HEK293 (cell line): ENCODE measurements around the gene NUCB1.
"Not testable (repeated sequence)": the region's sequence is repeated elsewhere in the genome, so short reads cannot be mapped to it uniquely, and the experiment has no call there.

ENCODE experiments used
- CTCF ChIA-PET: fragments of 350-600 bp; formaldehyde crosslinking; extraction: SDS; loops from one replicate; lab custom pipeline; 2021; ENCODE audit warnings: antibody characterized with exemption; lab: Yijun Ruan, JAX
- POLR2A ChIA-PET: fragments of 300-600 bp; formaldehyde crosslinking; extraction: SDS; loops from one replicate; lab custom pipeline; 2020; ENCODE audit warnings: antibody characterized with exemption, inconsistent platforms; lab: Yijun Ruan, JAX
- H3K27ac ChIP-seq: fragments of 200-500 bp; sonication (Bioruptor generic); 2 replicates; pipeline ENCODE4 v1.5.1; 2014; ENCODE audit warnings: low read depth, low read length, control low read depth, inconsistent platforms; ENCODE audit errors: extremely low read depth
- H3K36me3 ChIP-seq, 2 experiments: fragments of 200-500 bp in 1 of 2; sonication (Bioruptor generic) in 1 of 2; 1 replicate in 1 of 2; 2 replicates in 1 of 2; pipeline ENCODE4 v1.5.1; 2014 to 2017; ENCODE audit warnings: inconsistent platforms in 2 of 2, low read length in 2 of 2; ENCODE audit not compliant: control insufficient read depth in 2 of 2, insufficient read depth in 1 of 2
- H3K4me1 ChIP-seq: fragments of 200-500 bp; sonication (Bioruptor generic); 2 replicates; pipeline ENCODE4 v1.5.1; 2014; ENCODE audit warnings: mild to moderate bottlenecking, low read length, inconsistent platforms; ENCODE audit not compliant: control insufficient read depth, insufficient read depth
- H3K4me3 ChIP-seq: 2 replicates; pipeline ENCODE4 v1.5.1; 2011; ENCODE audit warnings: low read depth, mild to moderate bottlenecking, control low read depth, low read length, moderate library complexity
- H3K9me3 ChIP-seq: fragments of 200-500 bp; sonication (Bioruptor generic); 2 replicates; pipeline ENCODE4 v1.5.1; 2014; ENCODE audit warnings: low read depth, low read length, inconsistent platforms; ENCODE audit not compliant: control insufficient read depth, insufficient read depth
- EGR2 ChIP-seq: fragments of 450-650 bp; formaldehyde crosslinking; IDR thresholded peaks from 2 replicates; pipeline ENCODE4 v1.5.1; 2016; ENCODE audit warnings: low read depth, missing biosample characterization, missing genetic modification characterization
- KLF9 ChIP-seq: fragments of 450-650 bp; formaldehyde crosslinking; IDR thresholded peaks from 2 replicates; pipeline ENCODE4 v1.5.1; 2016; ENCODE audit warnings: missing biosample characterization, missing genetic modification characterization, low read depth
- PRDM4 ChIP-seq: fragments of 450-650 bp; formaldehyde crosslinking; IDR thresholded peaks from 2 replicates; pipeline ENCODE4 v1.5.1; 2017; ENCODE audit warnings: missing biosample characterization, missing genetic modification characterization
- ZFHX2 ChIP-seq: fragments of 450-650 bp; formaldehyde crosslinking; conservative IDR thresholded peaks from 2 replicates; pipeline ENCODE4 v1.5.1; 2016; ENCODE audit warnings: missing biosample characterization, missing genetic modification characterization
- ZNF121 ChIP-seq: fragments of 450-650 bp; formaldehyde crosslinking; IDR thresholded peaks from 2 replicates; pipeline ENCODE4 v1.5.1; 2016; ENCODE audit warnings: missing biosample characterization, missing genetic modification characterization
- ZNF223 ChIP-seq: fragments of 450-650 bp; formaldehyde crosslinking; IDR thresholded peaks from 2 replicates; pipeline ENCODE4 v1.5.1; 2016; ENCODE audit warnings: missing biosample characterization, missing genetic modification characterization
- ZNF311 ChIP-seq: fragments of 450-650 bp; formaldehyde crosslinking; IDR thresholded peaks from 2 replicates; pipeline ENCODE4 v1.5.1; 2017; ENCODE audit warnings: missing biosample characterization, missing genetic modification characterization, borderline replicate concordance
- ZNF366 ChIP-seq: fragments of 450-650 bp; formaldehyde crosslinking; conservative IDR thresholded peaks from 2 replicates; pipeline ENCODE4 v1.5.1; 2016; ENCODE audit warnings: missing biosample characterization, missing genetic modification characterization
- ZNF433 ChIP-seq: fragments of 450-650 bp; formaldehyde crosslinking; IDR thresholded peaks from 2 replicates; pipeline ENCODE4 v1.5.1; 2016; ENCODE audit warnings: missing biosample characterization, missing genetic modification characterization, low read depth
- ZNF48 ChIP-seq: fragments of 450-650 bp; formaldehyde crosslinking; IDR thresholded peaks from 2 replicates; pipeline ENCODE4 v1.5.1; 2016; ENCODE audit warnings: missing biosample characterization, missing genetic modification characterization
- ZNF521 ChIP-seq: fragments of 450-650 bp; formaldehyde crosslinking; IDR thresholded peaks from 2 replicates; pipeline ENCODE4 v1.5.1; 2017; ENCODE audit warnings: missing biosample characterization, mild to moderate bottlenecking, missing genetic modification characterization
- ZNF560 ChIP-seq: fragments of 450-650 bp; formaldehyde crosslinking; IDR thresholded peaks from 2 replicates; pipeline ENCODE4 v1.5.1; 2017; ENCODE audit warnings: missing biosample characterization, missing genetic modification characterization, borderline replicate concordance
- ZNF792 ChIP-seq: fragments of 450-650 bp; formaldehyde crosslinking; IDR thresholded peaks from 2 replicates; pipeline ENCODE4 v1.5.1; 2016; ENCODE audit warnings: missing biosample characterization, missing genetic modification characterization
- ZSCAN23 ChIP-seq: fragments of 450-650 bp; formaldehyde crosslinking; IDR thresholded peaks from 2 replicates; pipeline ENCODE4 v1.5.1; 2016; ENCODE audit warnings: missing biosample characterization, missing genetic modification characterization
- TF ChIP-seq, protein P1 (sequence below): fragments of 450-650 bp; formaldehyde crosslinking; IDR thresholded peaks from 2 replicates; pipeline ENCODE4 v1.5.1; 2016; ENCODE audit warnings: missing biosample characterization, missing genetic modification characterization
- TF ChIP-seq, protein P2 (sequence below): fragments of 450-650 bp; formaldehyde crosslinking; IDR thresholded peaks from 2 replicates; pipeline ENCODE4 v1.5.1; 2017; ENCODE audit warnings: missing biosample characterization, missing genetic modification characterization

The NUCB1 gene

DNA sequence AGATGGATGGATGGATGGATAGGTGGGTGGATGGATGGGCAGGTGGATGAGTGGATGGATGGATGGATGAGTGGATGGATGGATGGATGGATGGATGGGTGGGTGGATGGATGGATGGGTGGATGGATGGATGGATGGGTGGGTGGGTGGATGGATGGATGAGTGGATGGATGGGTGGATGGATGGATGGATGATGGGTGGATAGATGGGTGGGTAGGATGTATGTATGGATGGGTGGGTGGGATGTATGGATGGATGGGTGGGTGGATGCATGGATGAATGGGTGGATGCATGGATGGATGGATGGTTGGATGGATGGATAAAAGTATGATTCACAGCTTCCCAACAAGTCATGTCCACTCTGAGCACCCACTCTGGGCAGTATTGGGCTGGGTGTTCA is 3.7 kb downstream of the NUCB1 start:
- H3K27ac ChIP-seq, H3K4me3 ChIP-seq, H3K4me1 ChIP-seq, CTCF ChIA-PET, H3K9me3 ChIP-seq: not testable (repeated sequence)
- peak; percentile 53; the same call in 1 of the 2 replicates for TF ChIP-seq EGR2 (tag by site-specific recombination)
- TF ChIP-seq ZNF366 (tag by site-specific recombination): peak; percentile 91
- peak; percentile 24; the same call in 1 of the 2 replicates for TF ChIP-seq ZFHX2
- peaks cover 25 to 34% of the 10 kb centered on the region in 2 experiments; a peak in 2 of 3 replicates for H3K36me3 ChIP-seq
- POLR2A ChIA-PET: interaction anchor here (1.1 kb wide), 1 partner anchor 13 kb away, joined by 3 read pairs; no protein-coding TSS in a partner anchor

DNA sequence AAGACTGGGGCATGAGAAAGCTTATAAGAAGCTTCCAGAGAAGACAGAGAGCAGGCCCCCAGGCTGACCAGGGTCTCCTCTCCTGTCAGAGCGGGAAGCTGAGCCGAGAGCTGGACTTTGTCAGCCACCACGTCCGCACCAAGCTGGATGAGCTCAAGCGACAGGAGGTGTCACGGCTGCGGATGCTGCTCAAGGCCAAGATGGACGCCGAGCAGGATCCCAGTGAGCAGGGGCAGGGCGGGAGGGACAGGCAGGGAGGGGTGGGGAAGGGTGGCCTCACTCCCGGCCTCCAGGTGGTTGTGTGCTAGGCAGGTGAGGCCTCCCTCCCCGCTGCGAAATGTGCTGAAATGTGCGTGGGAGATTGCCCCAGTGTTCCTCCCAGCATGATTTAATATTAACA is 5.6 kb downstream of the NUCB1 start:
- H3K27ac ChIP-seq: no peak overlapping the region
- POLR2A ChIA-PET: no interaction called here
- peaks cover 40 to 46% of the 10 kb centered on the region in 2 experiments; a peak in 2 of 3 replicates for H3K36me3 ChIP-seq
- TF ChIP-seq PRDM4 (tag by site-specific recombination) (no peak), ZNF792 (no peak), ZSCAN23 (tag by site-specific recombination) (no peak), ZNF311 (tag by site-specific recombination) (no peak), KLF9 (no peak), ZNF48 (tag by site-specific recombination) (no peak), ZNF433 (tag by site-specific recombination) (no peak)
- TF ChIP-seq, protein P1, sequence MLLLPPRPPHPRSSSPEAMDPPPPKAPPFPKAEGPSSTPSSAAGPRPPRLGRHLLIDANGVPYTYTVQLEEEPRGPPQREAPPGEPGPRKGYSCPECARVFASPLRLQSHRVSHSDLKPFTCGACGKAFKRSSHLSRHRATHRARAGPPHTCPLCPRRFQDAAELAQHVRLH (tag by site-specific recombination): no peak
- TF ChIP-seq, all 188 proteins: peak for 0
- Histone ChIP-seq H3K9me3 (no peaks in the 10 kb centered on the region), H3K4me3 (no peak overlapping the region), H3K4me1 (no peaks in the 10 kb centered on the region)
- CTCF ChIA-PET: interaction anchor here (0.5 kb wide), 1 partner anchor 14 kb away, joined by 3 read pairs; no protein-coding TSS in a partner anchor

DNA sequence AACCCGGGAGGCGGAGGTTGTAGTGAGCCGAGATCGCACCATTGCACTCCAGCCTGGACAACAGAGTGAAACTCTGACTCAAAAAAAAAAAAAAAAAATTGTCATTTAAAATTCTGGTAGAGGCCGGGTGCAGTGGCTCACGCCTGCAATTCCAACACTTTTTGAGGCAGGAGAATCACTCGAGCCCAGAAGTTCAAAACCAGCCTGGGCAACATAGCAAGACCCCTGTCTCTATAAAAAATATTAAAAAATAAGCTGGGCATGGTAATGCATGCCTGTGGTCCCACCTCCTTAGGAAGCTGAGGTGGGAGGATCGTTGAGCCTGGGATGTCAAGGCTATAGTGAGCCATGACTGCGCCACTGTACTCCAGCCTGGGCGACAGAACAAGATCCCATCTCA is 6.2 kb downstream of the NUCB1 start:
- Histone ChIP-seq H3K27ac (no peak overlapping the region), H3K9me3 (no peaks in the 10 kb centered on the region), H3K4me3 (no peak overlapping the region), H3K4me1 (no peaks in the 10 kb centered on the region), H3K36me3 (peaks cover 45 to 52% of the 10 kb centered on the region in 2 experiments; a peak in 2 of 3 replicates)
- no peak for TF ChIP-seq ZNF223 (tag by site-specific recombination)
- TF ChIP-seq ZNF121 (tag by site-specific recombination): peak; percentile 70; the same call in 1 of the 2 replicates
- POLR2A ChIA-PET: interaction anchor here (0.7 kb wide), 1 partner anchor 35 kb away, joined by 4 read pairs; no protein-coding TSS in a partner anchor
- CTCF ChIA-PET: no interaction called here

DNA sequence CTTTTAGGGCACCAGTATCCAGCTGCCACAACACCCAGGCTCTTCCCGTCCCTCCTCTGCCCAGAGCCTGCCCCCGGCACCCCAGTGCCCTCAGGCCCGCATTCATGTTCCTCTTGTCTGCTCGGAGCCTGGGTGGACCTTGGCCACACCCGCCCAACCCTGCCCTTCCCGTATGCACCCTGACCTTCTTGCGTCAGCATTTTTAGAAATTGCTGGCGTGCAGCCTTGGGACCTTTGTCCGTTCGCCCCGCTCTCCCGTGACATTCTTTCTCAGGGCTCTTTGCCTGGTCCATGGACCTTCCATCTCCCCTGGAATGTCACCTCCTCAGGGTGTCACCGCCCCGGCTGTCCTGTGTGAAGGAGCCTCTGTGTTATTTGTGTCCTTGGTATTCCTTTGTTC is 7.6 kb downstream of the NUCB1 start:
- Histone ChIP-seq H3K36me3 (peaks cover 57 to 58% of the 10 kb centered on the region in 2 experiments; a peak in 2 of 3 replicates), H3K4me1 (no peaks in the 10 kb centered on the region), H3K9me3 (no peaks in the 10 kb centered on the region), H3K27ac (no peak overlapping the region), H3K4me3 (no peak overlapping the region)
- TF ChIP-seq ZNF560 (tag by site-specific recombination): no peak
- TF ChIP-seq, protein P2, sequence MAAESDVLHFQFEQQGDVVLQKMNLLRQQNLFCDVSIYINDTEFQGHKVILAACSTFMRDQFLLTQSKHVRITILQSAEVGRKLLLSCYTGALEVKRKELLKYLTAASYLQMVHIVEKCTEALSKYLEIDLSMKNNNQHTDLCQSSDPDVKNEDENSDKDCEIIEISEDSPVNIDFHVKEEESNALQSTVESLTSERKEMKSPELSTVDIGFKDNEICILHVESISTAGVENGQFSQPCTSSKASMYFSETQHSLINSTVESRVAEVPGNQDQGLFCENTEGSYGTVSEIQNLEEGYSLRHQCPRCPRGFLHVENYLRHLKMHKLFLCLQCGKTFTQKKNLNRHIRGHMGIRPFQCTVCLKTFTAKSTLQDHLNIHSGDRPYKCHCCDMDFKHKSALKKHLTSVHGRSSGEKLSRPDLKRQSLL (tag by site-specific recombination): no peak
- TF ChIP-seq ZNF521 (tag by site-specific recombination): no peak
- CTCF ChIA-PET: no interaction called here
- POLR2A ChIA-PET: no interaction called here
